ENCODE results near the gene MRPL39. TPM values are rescaled to one million over a fixed set of nuclear protein-coding genes. Genes with fewer than 3 reads are reported as not detected.
A peak's percentile ranks its signal among the peaks of the same experiment; 100 is the strongest.

MRPL39 gene
- total RNA-seq, 6 experiments from 2014 or later = 25.3 to 34.1 (median 31.7) TPM

- Mint-ChIP-seq H3K4me1 (ENCODE audit: low read depth) (peaks cover 64% of the 10 kb centered on the region), H3K27me3 (ENCODE audit: insufficient read depth) (no peaks in the 10 kb centered on the region; the same call in 1 of the 2 replicates), H3K36me3 (ENCODE audit: low read depth) (no peaks in the 10 kb centered on the region; the same call in 1 of the 2 replicates), H3K4me3 (no peak overlapping the region), H3K9me3 (no peaks in the 10 kb centered on the region), H3K27ac (no peak overlapping the region)
- DNase-seq = no peak
- no peak for TF ChIP-seq CTCF (IDR thresholded peaks at IDR 0.05)
These were observed 49.2 kb downstream of the MRPL39 start for GRCh38 chr21:25558123-25558522.

- no peaks in the 10 kb centered on the region; the same call in 1 of the 2 replicates for H3K27me3 Mint-ChIP-seq (ENCODE audit: insufficient read depth)
- DNase-seq = no peak
- no peaks in the 10 kb centered on the region for H3K36me3 Mint-ChIP-seq (ENCODE audit: low read depth)
- H3K4me3 Mint-ChIP-seq = no peak overlapping the region
- TF ChIP-seq CTCF (IDR thresholded peaks at IDR 0.05) = no peak
- H3K4me1 Mint-ChIP-seq (ENCODE audit: low read depth) = peaks cover 57% of the 10 kb centered on the region
- H3K9me3 Mint-ChIP-seq = no peaks in the 10 kb centered on the region
- H3K27ac Mint-ChIP-seq = no peak overlapping the region
These were observed 50.1 kb downstream of the MRPL39 start for GRCh38 chr21:25557180-25557579.

- Mint-ChIP-seq H3K4me3 (no peak overlapping the region), H3K9me3 (no peaks in the 10 kb centered on the region), H3K27me3 (ENCODE audit: insufficient read depth) (no peaks in the 10 kb centered on the region; the same call in none of the 2 replicates), H3K36me3 (ENCODE audit: low read depth) (no peaks in the 10 kb centered on the region), H3K27ac (no peak overlapping the region), H3K4me1 (ENCODE audit: low read depth) (peaks cover 50% of the 10 kb centered on the region)
- DNase-seq = peak; percentile 33
- TF ChIP-seq CTCF (IDR thresholded peaks at IDR 0.05) = no peak
These were observed 51.2 kb downstream of the MRPL39 start for GRCh38 chr21:25556091-25556490.

GRCh38 chr21:25555492-25555891 lies 51.8 kb downstream of the MRPL39 start:
- DNase-seq = no peak
- Mint-ChIP-seq H3K36me3 (ENCODE audit: low read depth) (no peaks in the 10 kb centered on the region), H3K27me3 (ENCODE audit: insufficient read depth) (no peaks in the 10 kb centered on the region; the same call in none of the 2 replicates), H3K9me3 (no peaks in the 10 kb centered on the region), H3K27ac (no peak overlapping the region), H3K4me3 (no peak overlapping the region), H3K4me1 (ENCODE audit: low read depth) (peaks cover 44% of the 10 kb centered on the region)
- TF ChIP-seq CTCF (IDR thresholded peaks at IDR 0.05) = no peak

- H3K27ac Mint-ChIP-seq = no peak overlapping the region
- H3K4me3 Mint-ChIP-seq = no peak overlapping the region
- no peaks in the 10 kb centered on the region for H3K36me3 Mint-ChIP-seq (ENCODE audit: low read depth)
- DNase-seq = no peak
- no peaks in the 10 kb centered on the region for H3K9me3 Mint-ChIP-seq
- no peaks in the 10 kb centered on the region; the same call in none of the 2 replicates for H3K27me3 Mint-ChIP-seq (ENCODE audit: insufficient read depth)
- peaks cover 25% of the 10 kb centered on the region for H3K4me1 Mint-ChIP-seq (ENCODE audit: low read depth)
- no peak for TF ChIP-seq CTCF (IDR thresholded peaks at IDR 0.05)
These were observed 54.4 kb downstream of the MRPL39 start for GRCh38 chr21:25552856-25553255.

GRCh38 chr21:25551569-25551968 lies 55.7 kb downstream of the MRPL39 start:
- Mint-ChIP-seq H3K4me1 (ENCODE audit: low read depth) (peaks cover 12% of the 10 kb centered on the region), H3K36me3 (ENCODE audit: low read depth) (no peaks in the 10 kb centered on the region), H3K27me3 (ENCODE audit: insufficient read depth) (no peaks in the 10 kb centered on the region; the same call in none of the 2 replicates), H3K4me3 (no peak overlapping the region), H3K27ac (no peak overlapping the region), H3K9me3 (no peaks in the 10 kb centered on the region)
- DNase-seq = no peak
- TF ChIP-seq CTCF (IDR thresholded peaks at IDR 0.05) = no peak

All from HFFc6 (cell line).